HG02588 (cell line): ENCODE measurements around the gene UBXN11.

Experiments used
- ATAC-seq: cut with Tn5 transposase; IDR thresholded peaks from one replicate; pipeline ENCODE4 v1.9.1; 2021; ENCODE audit warnings: mild to moderate bottlenecking, moderate library complexity; ENCODE audit not compliant: unreplicated experiment

The UBXN11 gene, protein sequence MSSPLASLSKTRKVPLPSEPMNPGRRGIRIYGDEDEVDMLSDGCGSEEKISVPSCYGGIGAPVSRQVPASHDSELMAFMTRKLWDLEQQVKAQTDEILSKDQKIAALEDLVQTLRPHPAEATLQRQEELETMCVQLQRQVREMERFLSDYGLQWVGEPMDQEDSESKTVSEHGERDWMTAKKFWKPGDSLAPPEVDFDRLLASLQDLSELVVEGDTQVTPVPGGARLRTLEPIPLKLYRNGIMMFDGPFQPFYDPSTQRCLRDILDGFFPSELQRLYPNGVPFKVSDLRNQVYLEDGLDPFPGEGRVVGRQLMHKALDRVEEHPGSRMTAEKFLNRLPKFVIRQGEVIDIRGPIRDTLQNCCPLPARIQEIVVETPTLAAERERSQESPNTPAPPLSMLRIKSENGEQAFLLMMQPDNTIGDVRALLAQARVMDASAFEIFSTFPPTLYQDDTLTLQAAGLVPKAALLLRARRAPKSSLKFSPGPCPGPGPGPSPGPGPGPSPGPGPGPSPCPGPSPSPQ

GRCh38 chr1:26306290-26307229, at the start of gene UBXN11:
Gene UBXN11 (minus strand): TSS chr1:26306636. CDS start chr1:26302883, 3,753 bp downstream.
- ATAC-seq = peak; percentile 98

DNA sequence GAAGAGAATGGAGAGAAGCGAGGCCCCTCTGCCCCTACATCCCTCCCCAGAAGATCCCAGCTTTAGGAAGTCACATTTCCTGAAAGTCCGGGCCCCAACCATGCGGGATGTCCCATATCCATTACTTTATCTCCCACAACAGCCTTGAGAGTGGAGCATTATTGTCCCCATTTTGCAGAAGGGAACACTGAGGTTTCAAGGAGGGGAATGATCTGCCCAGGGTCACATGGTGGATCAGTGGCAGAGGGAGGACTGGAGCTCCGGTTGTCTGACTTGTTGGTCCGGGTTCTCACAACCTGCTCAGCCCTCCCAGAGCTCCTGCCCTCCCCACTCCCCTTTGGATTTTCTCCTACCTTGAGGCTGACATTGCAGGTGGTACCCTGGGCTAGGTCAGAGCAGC, 49.7 kb upstream of the UBXN11 start:
- ATAC-seq = no peak

- ATAC-seq = no peak
Measured at GRCh38 chr1:26354972-26355371, 48.5 kb upstream of the UBXN11 start.

DNA sequence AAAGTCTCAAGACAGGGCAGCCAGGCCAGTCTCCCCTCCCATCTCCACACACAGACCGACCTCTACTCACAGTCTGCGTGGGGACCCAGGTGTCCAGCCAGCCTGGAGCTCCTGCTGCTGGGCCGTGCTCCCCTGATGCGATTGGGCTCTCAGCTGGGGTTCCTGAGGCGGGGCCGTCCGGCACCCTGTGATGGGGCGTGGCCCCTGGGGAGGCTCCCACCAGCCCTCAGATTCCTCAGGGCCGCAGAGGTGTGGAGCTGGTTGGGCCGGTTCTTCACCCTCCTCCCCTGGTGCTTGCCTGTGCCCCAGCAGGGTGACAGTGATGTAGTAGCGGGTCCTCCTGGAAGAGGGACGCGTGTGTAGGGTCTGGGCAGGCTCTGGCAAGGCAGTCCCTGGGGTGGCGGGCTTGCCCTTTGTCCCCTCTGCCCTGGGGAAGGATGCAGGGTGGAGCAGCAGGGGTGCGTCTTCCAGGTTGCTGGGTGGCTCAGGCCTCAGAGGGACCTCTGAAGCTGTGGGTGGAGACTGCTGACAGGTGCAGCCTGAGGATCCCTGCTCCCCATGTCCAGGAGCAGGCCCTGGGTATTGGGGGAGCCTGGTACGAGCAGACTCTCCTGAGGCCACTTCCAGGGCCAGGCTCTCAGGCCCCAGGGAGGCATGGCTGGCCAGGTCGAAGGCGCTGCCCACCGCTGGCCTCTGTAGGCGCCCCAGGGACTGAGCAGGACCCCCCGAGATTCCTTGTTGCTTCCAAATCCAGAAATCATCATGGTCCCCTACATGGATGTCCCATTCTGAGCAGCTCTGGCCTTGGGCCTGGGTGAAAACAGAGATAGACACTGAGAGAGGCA, 47.8 kb upstream of the UBXN11 start, which contains the start of gene CRYBG2:
Gene CRYBG2, minus strand, starts transcription at position 155 of the 845 bp plus-strand sequence. CDS start 7,473 bp downstream, outside the sequence.
- ATAC-seq = no peak

DNA sequence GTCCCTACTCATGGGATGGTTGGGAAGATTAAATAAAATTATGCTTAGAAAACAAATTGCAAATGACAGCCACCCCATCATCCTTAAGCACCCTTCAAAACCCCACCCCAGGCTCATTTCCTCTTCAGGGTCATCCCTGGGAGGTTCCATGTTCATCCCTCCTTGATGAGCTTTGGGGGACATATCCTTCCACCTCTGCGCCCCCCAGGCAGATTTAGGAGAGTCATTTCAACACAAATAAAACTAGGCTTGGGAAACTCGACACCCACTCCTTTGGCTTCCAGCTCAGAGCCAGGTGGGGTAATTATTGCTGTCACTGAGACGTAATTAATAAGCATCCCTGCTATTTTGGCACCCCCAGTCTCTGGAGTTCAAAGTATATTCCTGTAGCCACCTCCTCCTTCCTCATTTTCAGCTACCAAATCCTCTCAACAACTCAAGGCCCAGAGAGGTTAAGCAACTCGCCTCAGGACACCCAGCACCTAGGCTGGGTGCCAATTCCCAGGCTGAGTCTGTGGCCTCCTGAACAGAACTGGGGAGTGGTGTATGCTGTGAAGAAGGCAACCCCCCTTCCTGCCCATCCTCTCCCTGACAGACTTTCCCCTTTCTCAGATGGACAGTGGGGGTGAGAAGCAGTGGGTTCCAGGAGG, 46.9 kb upstream of the UBXN11 start:
- no peak for ATAC-seq

GRCh38 chr1:26352338-26352679, 45.9 kb upstream of the UBXN11 start:
- no peak for ATAC-seq

GRCh38 chr1:26351590-26352337, 45.3 kb upstream of the UBXN11 start:
- ATAC-seq = no peak

- ATAC-seq = no peak
Measured at GRCh38 chr1:26350701-26351589, 44.5 kb upstream of the UBXN11 start.

- ATAC-seq = no peak
Measured at GRCh38 chr1:26350343-26350700, 43.9 kb upstream of the UBXN11 start.

- ATAC-seq = no peak
Measured at GRCh38 chr1:26349877-26350244, 43.4 kb upstream of the UBXN11 start.

DNA sequence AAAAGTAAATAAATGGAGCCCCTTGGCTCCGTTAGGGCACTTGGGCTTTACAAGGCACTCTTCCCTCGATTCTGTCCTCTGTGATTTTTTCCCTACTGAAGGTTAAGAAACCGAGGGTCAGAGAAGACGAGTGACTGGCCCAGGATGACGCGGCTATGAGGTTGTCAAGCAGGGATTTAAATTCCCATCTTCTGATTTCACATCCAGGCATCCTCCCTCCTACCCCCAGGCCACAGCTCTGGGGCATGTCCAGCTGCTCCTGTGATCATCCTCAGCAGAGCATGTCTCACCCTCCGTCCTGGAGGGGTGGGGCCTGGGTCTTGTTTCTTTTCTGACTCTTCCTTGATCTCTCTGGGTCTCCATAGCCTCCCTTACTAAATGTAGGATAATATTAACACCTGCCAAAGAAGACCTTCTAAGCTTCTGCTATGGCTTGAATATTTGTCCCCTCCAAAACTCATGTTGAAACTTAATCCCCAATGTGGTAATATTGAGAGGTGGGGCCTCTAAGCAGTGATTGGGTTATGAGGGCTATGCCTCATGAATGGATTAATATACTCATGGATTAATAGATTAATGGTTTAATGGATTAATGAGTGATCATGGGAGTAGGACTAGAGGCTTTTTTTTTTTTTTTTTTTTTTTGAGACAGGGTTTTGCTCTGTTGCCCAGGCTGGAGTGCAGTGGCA, 42.9 kb upstream of the UBXN11 start:
- ATAC-seq = no peak

- no peak for ATAC-seq
Measured at GRCh38 chr1:26346274-26347033, 40.0 kb upstream of the UBXN11 start.

GRCh38 chr1:26345718-26346117, 39.3 kb upstream of the UBXN11 start:
- no peak for ATAC-seq

- no peak for ATAC-seq
Measured at GRCh38 chr1:26344147-26344920, 37.9 kb upstream of the UBXN11 start.

DNA sequence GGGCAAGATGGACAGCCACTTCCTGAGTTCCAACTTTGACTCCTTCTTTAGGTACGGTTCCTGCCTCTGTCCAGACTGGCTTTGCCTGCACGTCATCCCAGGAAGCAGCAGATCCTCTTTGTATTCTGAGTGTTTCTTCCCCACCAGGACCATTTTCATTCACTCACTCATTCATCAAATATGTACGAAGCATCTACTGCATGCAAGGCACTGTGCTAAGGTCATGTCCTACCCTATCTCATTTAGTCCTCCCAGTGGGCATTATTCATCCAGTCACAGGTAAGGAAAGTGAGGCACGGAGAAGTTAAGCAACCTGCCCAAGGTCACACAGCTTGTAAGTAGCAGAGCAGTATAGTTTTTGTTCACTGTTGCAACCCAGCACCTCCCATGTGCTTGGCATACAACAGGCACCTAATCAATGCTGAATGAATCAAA, 33.6 kb upstream of the UBXN11 start:
- ATAC-seq = no peak

- no peak for ATAC-seq
Measured at GRCh38 chr1:26338670-26339069, 32.2 kb upstream of the UBXN11 start.
